Measurements from ENCODE around the gene SSTR5.

Gene SSTR5

GRCh38 chr16:1093284-1094123, 21.0 kb downstream of the SSTR5 start:
- DNase-seq, result no peak

DNA sequence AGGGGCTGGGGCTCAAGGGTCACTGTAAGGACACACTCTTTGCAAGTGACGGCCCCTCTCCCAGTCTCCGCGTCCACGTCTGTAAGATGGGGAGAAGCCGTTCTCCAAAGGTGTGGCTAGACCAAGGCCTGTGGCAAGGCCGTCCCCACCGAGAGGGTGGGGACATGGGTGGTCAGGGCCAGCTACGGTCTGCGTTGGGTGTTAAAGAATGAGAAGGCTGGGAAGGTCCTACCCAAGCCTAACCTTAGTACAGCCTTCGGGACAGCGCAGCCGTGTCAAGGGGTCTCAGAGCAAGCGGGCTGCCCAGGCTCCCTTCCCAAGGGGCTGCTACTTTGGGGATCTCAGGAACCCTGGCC, 21.6 kb downstream of the SSTR5 start:
- DNase-seq, result no peak

- no peak for DNase-seq
Measured at GRCh38 chr16:1094601-1095449, 22.3 kb downstream of the SSTR5 start.

- DNase-seq, result no peak
Measured at GRCh38 chr16:1095450-1096168, 23.1 kb downstream of the SSTR5 start.

DNA sequence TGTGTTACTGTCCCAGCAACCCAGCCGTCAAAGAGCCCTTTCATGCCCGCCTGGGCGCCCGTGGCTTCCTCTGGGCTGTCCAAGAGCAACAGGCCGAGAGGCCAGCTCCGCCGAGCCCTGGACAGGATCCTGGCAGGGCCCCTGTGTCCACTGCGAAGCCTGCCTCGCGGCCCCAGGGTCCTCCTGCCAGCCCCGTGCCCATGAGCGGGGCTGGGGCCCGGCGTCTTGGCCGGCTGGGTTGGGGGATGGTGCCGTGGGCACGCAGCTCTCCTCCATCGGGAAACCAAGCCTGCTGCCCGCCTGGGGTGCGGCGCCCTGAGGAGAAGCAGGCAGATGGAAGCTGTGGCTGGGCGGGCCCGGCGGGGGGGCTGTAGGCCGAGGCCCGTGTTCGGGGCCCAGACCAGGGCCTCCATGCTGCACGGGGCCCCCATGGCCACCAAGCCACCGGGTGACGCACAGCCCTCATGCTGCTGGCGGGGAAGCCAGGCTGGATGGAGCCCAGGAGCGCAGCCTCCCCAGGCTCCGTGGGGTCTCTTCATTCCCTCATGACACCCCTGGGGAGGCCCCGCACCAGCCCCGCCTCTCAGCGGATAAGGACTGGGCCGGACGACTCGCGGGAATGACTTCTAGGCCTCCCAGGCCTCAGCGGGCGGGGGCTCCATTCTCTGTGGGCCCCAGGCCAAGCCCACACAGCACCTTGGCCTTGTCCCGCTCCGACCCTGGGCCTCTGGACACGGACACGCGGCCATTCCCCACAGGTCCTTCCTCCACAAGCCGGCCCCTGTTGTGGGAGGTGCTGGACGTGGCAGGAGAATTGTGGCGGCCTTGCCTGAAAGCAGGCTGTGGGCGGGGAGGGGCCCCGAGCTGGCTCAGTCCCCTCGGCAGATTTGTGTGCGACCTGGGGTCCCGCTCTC, 23.9 kb downstream of the SSTR5 start, which contains the start of gene C1QTNF8:
Gene C1QTNF8 (minus strand): TSS at position 76 of the 914 bp plus-strand sequence. CDS start 1,322 bp downstream, outside the sequence.
- no peak for DNase-seq

DNA sequence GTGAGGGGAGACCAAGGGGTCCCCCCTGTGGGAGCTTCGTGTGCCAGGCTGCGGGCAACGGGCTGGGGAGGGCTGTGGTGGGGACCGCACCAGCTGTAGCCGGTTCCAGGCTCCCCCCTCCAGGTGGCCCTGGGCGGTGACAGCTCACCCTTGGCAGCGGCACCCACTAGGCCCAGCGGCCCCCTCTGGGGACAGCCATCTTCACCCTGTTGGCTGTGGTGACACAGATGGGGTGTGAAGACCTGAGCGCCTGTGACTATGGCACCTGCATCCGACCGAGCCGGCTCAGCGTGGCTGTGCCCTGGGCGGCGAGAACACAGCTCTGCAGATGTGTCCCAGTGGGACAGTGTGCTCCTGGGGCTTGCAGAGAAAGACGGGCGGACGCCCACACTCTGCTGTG, 24.6 kb downstream of the SSTR5 start:
- DNase-seq, result no peak

DNA sequence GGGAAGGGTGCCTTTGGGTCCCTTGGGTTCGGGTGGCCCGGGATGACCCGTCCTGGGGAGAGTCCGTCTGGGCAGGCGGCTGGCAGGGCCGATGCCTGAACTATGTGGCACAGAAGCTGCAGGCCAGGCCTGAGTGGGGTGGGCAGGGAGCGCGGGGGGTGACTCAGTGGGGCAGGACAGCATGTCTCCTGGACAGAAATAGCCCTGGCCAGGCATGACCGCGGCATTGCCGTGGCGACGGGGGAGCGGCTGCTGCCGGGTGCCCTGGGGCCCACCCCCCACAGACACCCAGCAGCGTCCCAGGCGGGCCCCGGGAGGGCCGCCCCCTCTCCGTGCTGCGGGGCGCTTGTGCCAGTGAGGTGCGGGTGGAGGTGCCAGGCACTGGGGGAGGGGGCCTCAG, 25.3 kb downstream of the SSTR5 start:
- DNase-seq, result no peak

DNA sequence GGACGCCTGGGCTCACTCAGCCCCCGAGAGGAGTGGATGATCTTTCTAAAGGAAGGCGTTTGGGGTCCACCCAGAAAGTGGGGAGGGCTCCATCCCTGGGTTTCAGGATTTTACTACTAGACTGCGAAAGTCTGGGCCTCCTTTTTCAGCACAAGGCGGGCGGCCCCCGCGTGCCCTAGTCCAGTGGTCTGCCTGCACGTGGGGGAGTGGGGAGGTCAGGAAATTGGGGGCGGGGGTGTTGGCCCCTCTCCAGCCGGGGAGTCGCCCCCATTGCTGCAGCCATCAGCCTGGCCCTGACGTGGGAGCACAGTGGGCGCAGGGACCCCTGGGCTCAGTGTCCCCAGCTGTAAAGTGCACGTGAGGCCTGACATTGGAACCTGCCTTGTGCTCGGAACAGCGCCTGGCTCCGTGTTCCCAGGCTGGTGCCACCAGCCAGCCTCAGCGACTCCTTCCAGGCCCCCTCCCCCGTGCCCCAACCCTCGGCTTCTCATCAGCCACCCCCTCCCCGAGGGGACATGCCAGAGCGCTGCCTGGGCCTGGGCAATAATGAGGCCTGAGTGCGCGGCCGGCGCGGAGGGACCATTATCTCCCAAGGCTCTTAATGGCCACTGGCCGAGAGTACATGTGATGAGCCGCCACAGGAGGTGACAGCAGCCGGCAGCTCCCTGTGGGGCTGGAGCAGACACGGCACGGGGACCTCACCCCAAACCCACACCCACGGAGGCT, 25.9 kb downstream of the SSTR5 start:
- DNase-seq, result no peak

- DNase-seq, result no peak
Measured at GRCh38 chr16:1099189-1100083, 26.9 kb downstream of the SSTR5 start.

GRCh38 chr16:1100084-1100800, 27.7 kb downstream of the SSTR5 start:
- no peak for DNase-seq

DNA sequence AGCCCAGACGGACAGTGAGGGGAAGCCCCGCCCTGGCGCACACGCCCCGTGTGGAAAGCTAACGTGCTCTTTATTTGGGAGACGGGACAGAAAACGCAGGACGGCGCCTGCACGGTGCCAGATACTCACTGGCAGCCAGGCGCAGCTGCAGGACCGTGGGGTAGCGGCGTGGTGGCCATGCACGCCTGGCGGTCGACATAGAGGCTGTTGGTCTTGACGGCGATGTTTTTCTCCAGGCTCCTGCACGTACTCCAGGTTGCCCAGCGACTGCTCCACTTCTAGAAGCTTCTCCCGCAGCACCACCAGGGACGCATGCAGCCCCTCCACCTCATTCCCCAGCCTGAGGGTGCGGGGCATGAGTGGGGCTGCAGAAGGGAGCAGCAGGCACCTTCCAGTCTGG, 28.6 kb downstream of the SSTR5 start:
- no peak for DNase-seq

DNA sequence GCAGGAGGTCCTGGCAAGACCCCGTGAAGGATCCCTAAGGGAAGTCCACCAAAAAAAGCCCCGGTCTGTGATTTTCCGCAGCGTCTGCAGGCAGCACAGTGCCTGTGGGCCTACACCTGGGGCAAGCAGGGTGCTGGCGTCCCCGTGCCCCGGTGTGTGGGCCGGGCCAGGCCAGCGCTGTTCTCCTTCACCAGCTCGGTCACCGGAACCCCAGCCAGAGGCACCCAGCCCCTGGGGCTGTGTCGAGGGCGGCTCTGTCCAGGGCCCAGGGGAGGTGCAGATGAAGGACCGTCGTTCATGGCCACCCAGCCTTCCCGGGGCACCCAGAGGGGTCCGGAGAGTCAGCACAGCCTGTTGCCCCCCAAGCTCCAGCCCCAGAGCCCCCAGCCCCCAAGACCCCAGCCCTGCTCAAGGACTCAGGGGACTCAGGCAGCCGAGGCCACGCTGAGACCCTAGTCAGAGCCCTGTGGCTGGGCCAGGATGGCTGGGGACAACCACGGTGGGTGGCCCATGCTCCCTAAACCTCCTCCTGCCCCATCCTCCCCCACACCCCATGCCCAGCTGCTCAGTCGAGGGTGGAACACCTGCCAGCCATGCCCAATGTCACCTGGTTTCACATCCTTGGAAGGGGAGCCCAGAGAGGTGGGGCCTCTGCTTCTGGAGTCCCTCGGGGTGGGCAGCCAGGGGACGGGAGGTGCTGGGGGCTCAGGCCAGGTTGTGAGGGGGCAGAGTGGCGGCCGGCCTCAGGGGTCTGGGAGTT, 29.2 kb downstream of the SSTR5 start:
- no peak for DNase-seq

DNA sequence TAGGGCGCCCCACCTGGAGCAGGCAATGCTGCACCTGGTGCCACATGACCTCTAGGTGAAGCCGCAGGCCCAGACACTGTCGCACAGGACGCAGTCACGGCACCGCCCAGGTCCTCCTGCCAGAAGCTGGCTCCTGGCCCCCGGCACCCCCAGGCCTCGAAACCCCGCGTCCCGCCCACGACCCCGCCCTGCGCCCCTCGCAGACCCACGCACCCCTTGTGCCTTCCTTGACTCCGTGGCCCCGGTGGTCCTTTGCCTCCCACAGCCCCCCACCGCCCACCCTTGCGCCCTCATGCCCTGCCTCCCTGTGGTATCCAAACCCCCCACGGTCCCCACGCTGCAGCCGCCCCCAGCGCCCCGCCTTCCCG, 29.8 kb downstream of the SSTR5 start:
- DNase-seq, result no peak

- DNase-seq, result peak; percentile 53
Measured at GRCh38 chr16:1102921-1103635, 30.5 kb downstream of the SSTR5 start.

DNA sequence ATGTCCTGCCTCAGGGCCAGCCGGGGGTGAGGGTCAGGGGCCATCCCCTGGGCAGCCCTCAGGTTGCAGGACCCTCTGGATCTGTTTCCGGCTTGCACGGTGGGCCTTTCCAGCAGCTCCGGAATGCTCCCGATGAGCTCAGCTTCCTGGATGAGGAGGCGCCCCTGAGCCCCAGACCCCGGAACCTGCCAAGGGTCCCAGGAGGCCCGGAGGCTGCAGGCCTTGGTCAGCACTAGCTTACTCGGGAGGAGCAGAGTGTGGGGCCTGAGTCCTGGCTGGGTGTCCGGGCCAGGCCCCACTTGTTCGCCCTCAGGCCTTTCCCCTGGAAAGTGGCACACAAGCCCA, 31.1 kb downstream of the SSTR5 start:
- DNase-seq, result no peak

DNA sequence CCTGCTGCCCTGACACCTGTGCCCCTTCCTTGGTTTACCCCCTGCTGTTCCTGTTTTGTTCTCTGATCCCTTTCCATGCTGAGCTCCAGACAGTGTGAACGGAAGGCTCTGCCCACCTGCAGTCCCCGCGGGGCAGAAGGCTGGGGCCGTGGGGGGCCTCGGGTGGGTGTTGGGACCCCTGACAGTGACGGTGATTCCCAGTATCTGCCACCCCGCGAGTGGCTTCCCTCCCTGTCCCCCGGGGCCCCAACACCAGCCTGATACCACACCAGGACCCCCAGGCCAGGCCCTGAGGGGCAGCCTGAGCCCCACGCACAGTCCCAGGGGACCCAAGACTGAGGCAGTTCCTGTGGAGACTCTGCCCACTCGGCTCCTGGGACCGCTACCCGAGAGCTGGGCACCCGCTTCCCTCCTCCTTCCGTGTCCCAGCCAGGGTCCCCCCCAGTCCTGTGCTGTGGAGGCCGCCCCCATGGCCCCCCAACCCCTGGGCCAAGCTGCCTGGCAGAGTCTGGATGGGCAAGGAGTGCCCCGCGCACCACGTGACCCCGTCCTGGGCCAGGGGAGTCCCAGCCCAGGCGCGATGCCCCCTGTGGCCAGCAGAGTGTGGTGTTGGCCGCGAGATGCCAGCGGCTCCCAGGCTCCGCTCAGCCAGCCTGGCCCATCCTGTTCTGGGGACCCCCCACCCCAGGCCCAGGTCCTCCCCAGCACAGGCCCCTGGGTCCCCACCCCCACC, 33.5 kb downstream of the SSTR5 start:
- DNase-seq, result peak; percentile 19

GRCh38 chr16:1106659-1107058, 34.1 kb downstream of the SSTR5 start:
- DNase-seq, result no peak

DNA sequence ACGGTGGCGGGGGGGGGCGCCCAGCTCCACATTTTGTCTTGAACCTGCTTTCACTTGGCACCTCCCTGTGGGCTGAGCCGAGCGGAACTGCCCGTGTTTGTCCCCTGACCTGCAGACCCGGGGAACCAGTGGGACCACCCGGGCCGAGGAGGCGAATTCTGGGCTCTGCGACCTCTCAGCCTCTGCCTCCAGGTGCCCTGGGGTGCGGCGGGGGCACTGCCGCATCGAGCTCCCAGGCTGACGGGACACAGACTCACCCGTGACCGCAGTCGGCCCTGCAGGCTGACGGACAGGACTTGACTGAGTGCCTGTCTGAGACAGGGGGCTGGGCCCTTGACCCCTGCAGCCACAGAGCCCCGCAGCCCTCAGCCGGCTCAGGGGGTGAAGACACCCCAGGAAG, 34.6 kb downstream of the SSTR5 start:
- no peak for DNase-seq
